ENCODE measurements around the gene LCN2. TPM values are rescaled to one million over a fixed set of nuclear protein-coding genes. Genes with fewer than 3 reads are reported as not detected.

Gene LCN2
- total and polyA plus RNA-seq, 9 of the 15 experiments (the other 6 are each of a cell fraction or from before 2014, with no cell fraction given), result 0.10 to 1.2 (median 0.44) TPM; not detected in 1

GRCh38 chr9:128160603-128160987, 11.3 kb downstream of the LCN2 start (continued):
- no peak for TF ChIP-seq KAT2B (IDR thresholded peaks at IDR 0.05; ENCODE audit: low read depth, low read length)
- no peak; a peak in 1 of 3 replicates for TF ChIP-seq CBX3 (IDR thresholded peaks at IDR 0.05; ENCODE audit: borderline replicate concordance in 1 of 2, low read length in 2 of 2)
- TF ChIP-seq ZBTB5 (IDR thresholded peaks at IDR 0.05), result peak; percentile 53; the same call in 1 of the 2 replicates
- TF ChIP-seq ZBTB34 (CRISPR knock-in tag; IDR thresholded peaks at IDR 0.05), result no peak
- TF ChIP-seq E2F3 (CRISPR knock-in tag; IDR thresholded peaks at IDR 0.05), result no peak; the same call in 1 of the 2 replicates

GRCh38 chr9:128161215-128161902, 12.1 kb downstream of the LCN2 start:
- CTCF ChIA-PET (ENCODE audit: low intra/inter-chr PET ratio), result interaction anchor here (0.6 kb wide), 1 partner anchor 93 kb away, joined by 4 read pairs; the partner anchor contains the start of gene SLC25A25
- H3K27ac ChIP-seq (ENCODE audit: extremely low read depth, low read depth, low read length), result no peak overlapping the region
- DNase-seq (ENCODE audit: extremely low read depth in 1 of 4, low spot score in 3 of 4), result no peak
- peak overlapping the region; percentile 46 to 90; a peak in 3 of 4 replicates for H3K9ac ChIP-seq (ENCODE audit: insufficient read depth in 1 of 2, low read depth in 2 of 2, low read length in 2 of 2)
- no TSS peak for BruUV-seq (replicated peaks)
- WGBS (ENCODE audit: insufficient coverage, low coverage, missing lambda C conversion rate), result 90% methylated on average over 13 of the region's 13 CpGs
- in situ Hi-C loops (cut with MboI), result no loop called here
- H3K27me3 ChIP-seq (ENCODE audit: control insufficient read depth in 2 of 2, insufficient read depth in 2 of 2, low read length in 2 of 2), result no peaks in the 10 kb centered on the region
- peak overlapping the region; percentile 72 for H3K4me3 ChIP-seq
- H2AFZ ChIP-seq (ENCODE audit: low read depth, low read length), result no peak overlapping the region
- peaks cover 27% of the 10 kb centered on the region for H3K79me2 ChIP-seq (ENCODE audit: control insufficient read depth, insufficient read depth, low read length)
- no peaks in the 10 kb centered on the region for H3K9me3 ChIP-seq (replicated peaks; ENCODE audit: control insufficient read depth, insufficient read depth, low read depth, low read length)
- peak overlapping the region; percentile 91 for H3K4me2 ChIP-seq (ENCODE audit: insufficient read depth, low read length)
- H4K20me1 ChIP-seq (replicated peaks; ENCODE audit: control insufficient read depth, insufficient read depth, low read length), result peaks cover 18% of the 10 kb centered on the region; the same call in 1 of the 2 replicates
- FAIRE-seq, result no peak
- H3K36me3 ChIP-seq (ENCODE audit: control insufficient read depth, insufficient read depth, low read length), result peaks cover 41% of the 10 kb centered on the region
- intact Hi-C loops (cut with micrococcal nuclease), result loop anchor here (2.0 to 5.0 kb wide), 2 partner anchors 46 to 1723 kb away; no protein-coding TSS in a partner anchor
- H3K9me1 ChIP-seq (ENCODE audit: control insufficient read depth, insufficient read depth, low read length), result no peaks in the 10 kb centered on the region
- POLR2A ChIA-PET, result interaction anchor here (0.5 to 11.0 kb wide), 14 partner anchors 10 to 1612 kb away, joined by 3 to 155 read pairs (median 6); partner anchors contain the start of gene CIZ1
- H3K4me1 ChIP-seq (replicated peaks in 1 of 2; ENCODE audit: control insufficient read depth in 2 of 2, insufficient read depth in 2 of 2, low read length in 2 of 2), result peaks cover 10 to 47% of the 10 kb centered on the region in 2 experiments
- no peak for ATAC-seq
- TF ChIP-seq ZSCAN32 (CRISPR knock-in tag; IDR thresholded peaks at IDR 0.05) (0 out of 2 replicates have a peak, but pooled peaks have one; percentile 25), ELF2 (CRISPR knock-in tag; IDR thresholded peaks at IDR 0.05) (no peak), BCOR (IDR thresholded peaks at IDR 0.05) (peak; percentile 47; the same call in 1 of the 2 replicates), CEBPB (tag; IDR thresholded peaks at IDR 0.05) (peak; percentile 33; the same call in 1 of the 2 replicates), NR4A1 (CRISPR knock-in tag; IDR thresholded peaks at IDR 0.05) (0 out of 2 replicates have a peak, but pooled peaks have one; percentile 9), NR4A1 (tag; IDR thresholded peaks at IDR 0.05) (no peak), ZNF764 (CRISPR knock-in tag; IDR thresholded peaks at IDR 0.05; ENCODE audit: low read depth) (0 out of 2 replicates have a peak, but pooled peaks have one; percentile 28), ZNF212 (CRISPR knock-in tag; IDR thresholded peaks at IDR 0.05) (0 out of 2 replicates have a peak, but pooled peaks have one; percentile 13), NFRKB (IDR thresholded peaks at IDR 0.05; ENCODE audit: low read depth) (no peak), POLR2A (conservative IDR thresholded peaks at IDR 0.05) (peak; percentile 19; the same call in 1 of the 2 replicates), ZNF41 (CRISPR knock-in tag; conservative IDR thresholded peaks at IDR 0.05) (0 out of 2 replicates have a peak, but pooled peaks have one; percentile 20), ZBTB7A (IDR thresholded peaks at IDR 0.05; ENCODE audit: borderline replicate concordance, control insufficient read depth, low read depth, low read length) (0 out of 2 replicates have a peak, but pooled peaks have one; percentile 19), MCM5 (IDR thresholded peaks at IDR 0.05; ENCODE audit: low read depth) (no peak)
